SK-N-SH treated with all-trans-retinoic acid at 6 μM for 48 hours (cell line): ENCODE results near the gene SLFN11.

Experiments used
- ATAC-seq: fragments of 200-7000 bp; cut with Tn5 transposase; 3 replicates; pipeline ENCODE4 v1.9.1; 2020; ENCODE audit warnings: mild to moderate bottlenecking, moderate library complexity
- ARNTL ChIP-seq: fragments of 450-650 bp; formaldehyde crosslinking; IDR thresholded peaks from 2 replicates; pipeline ENCODE4 v1.5.0; 2020; ENCODE audit warnings: low read depth, mild to moderate bottlenecking, moderate library complexity, borderline replicate concordance
- BACH2 ChIP-seq: fragments of 250-450 bp; sonication (Bioruptor Pico); IDR thresholded peaks from 2 replicates; pipeline ENCODE4 v1.9.0; 2021; ENCODE audit warnings: mild to moderate bottlenecking, borderline replicate concordance
- CREB5 ChIP-seq: fragments of 250-450 bp; sonication (Bioruptor Pico); IDR thresholded peaks from 2 replicates; pipeline ENCODE4 v1.5.1; 2020; ENCODE audit warnings: low read depth, mild to moderate bottlenecking, moderate library complexity
- CSDC2 ChIP-seq: fragments of 250-450 bp; sonication (Bioruptor Pico); IDR thresholded peaks from 2 replicates; pipeline ENCODE4 v1.5.0; 2020; ENCODE audit warnings: mild to moderate bottlenecking, moderate library complexity
- CSRNP3 ChIP-seq: fragments of 250-450 bp; sonication (Bioruptor Pico); IDR thresholded peaks from 2 replicates; pipeline ENCODE4 v1.5.1; 2021; ENCODE audit warnings: mild to moderate bottlenecking, moderate library complexity
- ESRRG ChIP-seq: fragments of 250-450 bp; sonication (Bioruptor Pico); IDR thresholded peaks from 2 replicates; pipeline ENCODE4 v1.6.1; 2021; ENCODE audit warnings: mild to moderate bottlenecking
- GLIS3 ChIP-seq: fragments of 250-450 bp; sonication (Bioruptor Pico); IDR thresholded peaks from 2 replicates; pipeline ENCODE4 v1.5.0; 2020; ENCODE audit warnings: mild to moderate bottlenecking, moderate library complexity
- PATZ1 ChIP-seq: fragments of 250-450 bp; sonication (Bioruptor Pico); IDR thresholded peaks from 2 replicates; pipeline ENCODE4 v1.8.0; 2020; ENCODE audit warnings: mild to moderate bottlenecking, moderate library complexity, borderline replicate concordance
- POU6F1 ChIP-seq: fragments of 250-450 bp; sonication (Bioruptor Pico); IDR thresholded peaks from 2 replicates; pipeline ENCODE4 v1.8.0; 2021; ENCODE audit warnings: low read depth, mild to moderate bottlenecking, moderate library complexity, borderline replicate concordance
- PPARA ChIP-seq: fragments of 250-450 bp; sonication (Bioruptor Pico); IDR thresholded peaks from 2 replicates; pipeline ENCODE4 v1.5.0; 2020; ENCODE audit warnings: mild to moderate bottlenecking, borderline replicate concordance
- RARB ChIP-seq: fragments of 250-450 bp; sonication (Bioruptor Pico); IDR thresholded peaks from 2 replicates; pipeline ENCODE4 v1.8.0; 2021; ENCODE audit warnings: mild to moderate bottlenecking, moderate library complexity
- TCF4 ChIP-seq: fragments of 250-450 bp; sonication (Bioruptor Pico); IDR thresholded peaks from 2 replicates; pipeline ENCODE4 v1.8.0; 2021; ENCODE audit warnings: mild to moderate bottlenecking, moderate library complexity, borderline replicate concordance
- TOX ChIP-seq: fragments of 250-450 bp; sonication (Bioruptor Pico); IDR thresholded peaks from 2 replicates; pipeline ENCODE4 v1.8.0; 2021; ENCODE audit warnings: mild to moderate bottlenecking, moderate library complexity, borderline replicate concordance
- ZC3H10 ChIP-seq: fragments of 250-450 bp; sonication (Bioruptor Pico); IDR thresholded peaks from 2 replicates; pipeline ENCODE4 v1.5.1; 2021; ENCODE audit warnings: mild to moderate bottlenecking, moderate library complexity
- ZFP3 ChIP-seq: fragments of 250-450 bp; sonication (Bioruptor Pico); IDR thresholded peaks from 2 replicates; pipeline ENCODE4 v1.5.0; 2020; ENCODE audit warnings: mild to moderate bottlenecking, moderate library complexity
- ZFP30 ChIP-seq: fragments of 450-650 bp; formaldehyde crosslinking; IDR thresholded peaks from 2 replicates; pipeline ENCODE4 v1.5.0; 2022; ENCODE audit warnings: mild to moderate bottlenecking, moderate library complexity
- ZNF565 ChIP-seq: fragments of 450-650 bp; formaldehyde crosslinking; conservative IDR thresholded peaks from 2 replicates; pipeline ENCODE4 v1.5.0; 2020; ENCODE audit warnings: low read depth, mild to moderate bottlenecking, moderate library complexity
- ZNF70 ChIP-seq: fragments of 450-650 bp; formaldehyde crosslinking; IDR thresholded peaks from 2 replicates; pipeline ENCODE4 v1.5.0; 2020; ENCODE audit warnings: mild to moderate bottlenecking, moderate library complexity
- ZNF8 ChIP-seq: fragments of 450-650 bp; formaldehyde crosslinking; IDR thresholded peaks from 2 replicates; pipeline ENCODE4 v1.5.0; 2020; ENCODE audit warnings: mild to moderate bottlenecking, moderate library complexity
- TF ChIP-seq, protein P1 (sequence below): fragments of 250-450 bp; sonication (Bioruptor Pico); IDR thresholded peaks from 2 replicates; pipeline ENCODE4 v1.5.0; 2020; ENCODE audit warnings: mild to moderate bottlenecking, moderate library complexity

Gene SLFN11

GRCh38 chr17:35315283-35315682 lies 58.1 kb downstream of the SLFN11 start:
- ATAC-seq = peak; percentile 12
- no peak for TF ChIP-seq TCF4
- no peak for TF ChIP-seq ESRRG (CRISPR knock-in tag)
- TF ChIP-seq ZNF8 = no peak
- TF ChIP-seq CSRNP3 (CRISPR knock-in tag) = no peak
- TF ChIP-seq ZNF70 (CRISPR knock-in tag) = no peak
- TF ChIP-seq ZFP30 = no peak
- TF ChIP-seq CREB5 (CRISPR knock-in tag) = no peak
- TF ChIP-seq POU6F1 (CRISPR knock-in tag) = no peak
- no peak for TF ChIP-seq CSDC2 (CRISPR knock-in tag)
- no peak for TF ChIP-seq ZFP3 (CRISPR knock-in tag)
- TF ChIP-seq RARB (CRISPR knock-in tag) = no peak
- TF ChIP-seq PATZ1 (CRISPR knock-in tag) = no peak
- no peak for TF ChIP-seq GLIS3 (CRISPR knock-in tag)
- no peak for TF ChIP-seq ZNF565 (CRISPR knock-in tag)
- TF ChIP-seq, protein P1, sequence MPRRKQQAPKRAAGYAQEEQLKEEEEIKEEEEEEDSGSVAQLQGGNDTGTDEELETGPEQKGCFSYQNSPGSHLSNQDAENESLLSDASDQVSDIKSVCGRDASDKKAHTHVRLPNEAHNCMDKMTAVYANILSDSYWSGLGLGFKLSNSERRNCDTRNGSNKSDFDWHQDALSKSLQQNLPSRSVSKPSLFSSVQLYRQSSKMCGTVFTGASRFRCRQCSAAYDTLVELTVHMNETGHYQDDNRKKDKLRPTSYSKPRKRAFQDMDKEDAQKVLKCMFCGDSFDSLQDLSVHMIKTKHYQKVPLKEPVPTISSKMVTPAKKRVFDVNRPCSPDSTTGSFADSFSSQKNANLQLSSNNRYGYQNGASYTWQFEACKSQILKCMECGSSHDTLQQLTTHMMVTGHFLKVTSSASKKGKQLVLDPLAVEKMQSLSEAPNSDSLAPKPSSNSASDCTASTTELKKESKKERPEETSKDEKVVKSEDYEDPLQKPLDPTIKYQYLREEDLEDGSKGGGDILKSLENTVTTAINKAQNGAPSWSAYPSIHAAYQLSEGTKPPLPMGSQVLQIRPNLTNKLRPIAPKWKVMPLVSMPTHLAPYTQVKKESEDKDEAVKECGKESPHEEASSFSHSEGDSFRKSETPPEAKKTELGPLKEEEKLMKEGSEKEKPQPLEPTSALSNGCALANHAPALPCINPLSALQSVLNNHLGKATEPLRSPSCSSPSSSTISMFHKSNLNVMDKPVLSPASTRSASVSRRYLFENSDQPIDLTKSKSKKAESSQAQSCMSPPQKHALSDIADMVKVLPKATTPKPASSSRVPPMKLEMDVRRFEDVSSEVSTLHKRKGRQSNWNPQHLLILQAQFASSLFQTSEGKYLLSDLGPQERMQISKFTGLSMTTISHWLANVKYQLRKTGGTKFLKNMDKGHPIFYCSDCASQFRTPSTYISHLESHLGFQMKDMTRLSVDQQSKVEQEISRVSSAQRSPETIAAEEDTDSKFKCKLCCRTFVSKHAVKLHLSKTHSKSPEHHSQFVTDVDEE = no peak
- no peak for TF ChIP-seq PPARA (CRISPR knock-in tag)
- no peak for TF ChIP-seq TOX (CRISPR knock-in tag)
- no peak for TF ChIP-seq ZC3H10
- TF ChIP-seq ARNTL (CRISPR knock-in tag) = no peak
- no peak for TF ChIP-seq BACH2 (CRISPR knock-in tag)

- ATAC-seq = no peak
Observed at GRCh38 chr17:35314415-35315216, 58.8 kb downstream of the SLFN11 start.

DNA sequence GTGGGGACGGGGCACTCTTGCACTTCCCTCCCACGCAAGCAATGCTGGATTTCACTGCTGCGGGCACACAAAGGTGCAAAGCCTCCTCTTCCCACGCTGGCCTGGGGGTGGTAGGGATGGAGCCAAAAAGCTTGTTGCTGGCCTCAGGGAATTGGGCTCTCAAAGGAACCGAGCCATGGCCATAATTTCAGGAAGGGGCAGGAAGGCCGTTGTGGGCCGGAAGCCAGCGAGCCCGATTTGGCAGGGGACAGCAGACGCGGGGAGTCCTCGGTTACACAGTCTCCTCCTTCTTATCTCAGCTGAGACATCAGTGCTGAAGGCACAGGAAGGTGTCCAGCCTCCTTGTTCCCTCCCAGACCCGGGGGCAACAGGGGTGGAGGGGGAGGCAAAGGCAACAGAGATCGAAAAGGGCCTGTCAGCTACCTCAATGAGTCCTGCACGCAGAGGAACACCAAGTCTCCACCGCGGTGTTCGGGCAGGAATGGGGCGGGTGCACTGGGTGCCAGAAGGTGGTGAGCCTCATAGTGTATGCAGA lies 59.5 kb downstream of the SLFN11 start:
- TF ChIP-seq ARNTL (CRISPR knock-in tag) (no peak), GLIS3 (CRISPR knock-in tag) (no peak), ZNF8 (no peak), ZNF70 (CRISPR knock-in tag) (no peak), ESRRG (CRISPR knock-in tag) (no peak), TOX (CRISPR knock-in tag) (no peak), PATZ1 (CRISPR knock-in tag) (no peak), POU6F1 (CRISPR knock-in tag) (no peak)
- TF ChIP-seq, protein P1 = no peak
- ATAC-seq = no peak

More at GRCh38 chr17:35314415-35315216, 58.8 kb downstream of the SLFN11 start:
- TF ChIP-seq TCF4 (no peak), ZFP3 (CRISPR knock-in tag) (no peak)
